ENCODE results near the gene IKZF1.

The IKZF1 gene

GRCh38 chr7:50283731-50284130 is 20.8 kb upstream of the IKZF1 start:
- Histone ChIP-seq H3K4me1 (ENCODE audit: insufficient read depth, insufficient read length) (no peaks in the 10 kb centered on the region), H3K27me3 (ENCODE audit: insufficient read depth, insufficient read length) (no peaks in the 10 kb centered on the region), H3K9ac (ENCODE audit: insufficient read length, low read depth) (no peak overlapping the region), H3K4me3 (ENCODE audit: insufficient read length, low read depth) (no peak overlapping the region), H3K36me3 (ENCODE audit: insufficient read depth, insufficient read length, low read length) (no peaks in the 10 kb centered on the region), H3K9me3 (ENCODE audit: insufficient read depth, low read length) (no peaks in the 10 kb centered on the region)
- no peak for DNase-seq (ENCODE audit: low read depth, low spot score)
- TF ChIP-seq ZNF274 (IDR thresholded peaks at IDR 0.05; ENCODE audit: low read depth, low read length) (no peak), YY1 (IDR thresholded peaks at IDR 0.05; ENCODE audit: insufficient read depth, insufficient read length) (no peak), SUZ12 (IDR thresholded peaks at IDR 0.05; ENCODE audit: extremely low read depth, insufficient read depth, insufficient read length) (no peak)

DNA sequence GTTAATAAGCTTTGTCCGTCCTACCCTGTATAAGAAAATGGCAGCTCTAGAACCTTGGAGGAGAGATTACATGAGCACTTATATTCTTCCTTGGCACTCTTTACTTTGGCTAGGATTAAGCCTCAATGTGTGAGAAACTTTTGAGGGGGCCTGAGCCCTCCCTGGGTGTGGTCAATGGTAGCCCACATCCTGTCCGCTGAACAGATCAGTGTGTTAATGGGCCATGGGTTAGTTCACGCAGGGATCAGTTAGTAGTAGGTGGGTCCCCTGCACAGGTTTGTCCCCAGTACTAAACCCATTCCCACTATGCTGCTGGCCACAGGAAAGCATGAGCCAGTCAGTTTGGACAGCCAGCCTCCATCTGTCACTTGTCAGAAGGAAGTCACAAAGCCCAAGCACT is 20.2 kb upstream of the IKZF1 start:
- H3K9ac ChIP-seq (ENCODE audit: insufficient read length, low read depth) = no peak overlapping the region

DNA sequence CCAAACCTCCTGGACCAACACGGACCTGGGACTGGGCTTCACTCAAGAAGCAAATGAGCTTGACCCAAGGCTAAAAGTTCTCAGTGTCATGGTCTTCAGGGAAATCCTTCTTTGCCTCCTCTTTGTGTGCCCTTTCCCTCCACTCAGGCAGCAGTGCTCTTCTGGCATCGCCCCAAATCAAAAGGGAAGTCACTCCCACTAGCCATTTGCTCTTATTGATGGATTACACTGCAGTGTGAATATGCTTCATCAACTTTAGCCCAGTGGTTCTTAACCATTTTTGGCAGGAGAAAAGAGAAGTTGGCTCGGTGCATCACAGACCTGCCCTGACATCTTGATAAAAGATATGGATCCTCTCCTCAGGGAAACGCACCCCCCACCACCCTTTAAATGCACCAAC is 19.2 kb upstream of the IKZF1 start:
- H3K27me3 ChIP-seq (ENCODE audit: insufficient read depth, insufficient read length) = no peaks in the 10 kb centered on the region
- no peak overlapping the region for H3K9ac ChIP-seq (ENCODE audit: insufficient read length, low read depth)
- DNase-seq (ENCODE audit: low read depth, low spot score) = no peak
- TF ChIP-seq ZNF274 (IDR thresholded peaks at IDR 0.05; ENCODE audit: low read depth, low read length) (no peak), YY1 (IDR thresholded peaks at IDR 0.05; ENCODE audit: insufficient read depth, insufficient read length) (no peak), SUZ12 (IDR thresholded peaks at IDR 0.05; ENCODE audit: extremely low read depth, insufficient read depth, insufficient read length) (no peak)
- no peaks in the 10 kb centered on the region for H3K9me3 ChIP-seq (ENCODE audit: insufficient read depth, low read length)
- no peaks in the 10 kb centered on the region for H3K4me1 ChIP-seq (ENCODE audit: insufficient read depth, insufficient read length)
- H3K36me3 ChIP-seq (ENCODE audit: insufficient read depth, insufficient read length, low read length) = no peaks in the 10 kb centered on the region
- no peak overlapping the region for H3K4me3 ChIP-seq (ENCODE audit: insufficient read length, low read depth)

More for the DNA sequence above, 20.2 kb upstream of the IKZF1 start:
- no peaks in the 10 kb centered on the region for H3K9me3 ChIP-seq (ENCODE audit: insufficient read depth, low read length)
- no peaks in the 10 kb centered on the region for H3K36me3 ChIP-seq (ENCODE audit: insufficient read depth, insufficient read length, low read length)
- TF ChIP-seq ZNF274 (IDR thresholded peaks at IDR 0.05; ENCODE audit: low read depth, low read length) (no peak), YY1 (IDR thresholded peaks at IDR 0.05; ENCODE audit: insufficient read depth, insufficient read length) (no peak), SUZ12 (IDR thresholded peaks at IDR 0.05; ENCODE audit: extremely low read depth, insufficient read depth, insufficient read length) (no peak)
- no peak overlapping the region for H3K4me3 ChIP-seq (ENCODE audit: insufficient read length, low read depth)
- no peak for DNase-seq (ENCODE audit: low read depth, low spot score)
- H3K4me1 ChIP-seq (ENCODE audit: insufficient read depth, insufficient read length) = no peaks in the 10 kb centered on the region
- no peaks in the 10 kb centered on the region for H3K27me3 ChIP-seq (ENCODE audit: insufficient read depth, insufficient read length)

GRCh38 chr7:50287129-50287528 is 17.4 kb upstream of the IKZF1 start:
- H3K9me3 ChIP-seq (ENCODE audit: insufficient read depth, low read length) = no peaks in the 10 kb centered on the region
- H3K4me3 ChIP-seq (ENCODE audit: insufficient read length, low read depth) = no peak overlapping the region
- TF ChIP-seq SUZ12 (IDR thresholded peaks at IDR 0.05; ENCODE audit: extremely low read depth, insufficient read depth, insufficient read length) (no peak), ZNF274 (IDR thresholded peaks at IDR 0.05; ENCODE audit: low read depth, low read length) (no peak), YY1 (IDR thresholded peaks at IDR 0.05; ENCODE audit: insufficient read depth, insufficient read length) (no peak)
- H3K27me3 ChIP-seq (ENCODE audit: insufficient read depth, insufficient read length) = no peaks in the 10 kb centered on the region
- no peak overlapping the region for H3K9ac ChIP-seq (ENCODE audit: insufficient read length, low read depth)
- DNase-seq (ENCODE audit: low read depth, low spot score) = no peak
- H3K36me3 ChIP-seq (ENCODE audit: insufficient read depth, insufficient read length, low read length) = no peaks in the 10 kb centered on the region
- H3K4me1 ChIP-seq (ENCODE audit: insufficient read depth, insufficient read length) = no peaks in the 10 kb centered on the region

DNA sequence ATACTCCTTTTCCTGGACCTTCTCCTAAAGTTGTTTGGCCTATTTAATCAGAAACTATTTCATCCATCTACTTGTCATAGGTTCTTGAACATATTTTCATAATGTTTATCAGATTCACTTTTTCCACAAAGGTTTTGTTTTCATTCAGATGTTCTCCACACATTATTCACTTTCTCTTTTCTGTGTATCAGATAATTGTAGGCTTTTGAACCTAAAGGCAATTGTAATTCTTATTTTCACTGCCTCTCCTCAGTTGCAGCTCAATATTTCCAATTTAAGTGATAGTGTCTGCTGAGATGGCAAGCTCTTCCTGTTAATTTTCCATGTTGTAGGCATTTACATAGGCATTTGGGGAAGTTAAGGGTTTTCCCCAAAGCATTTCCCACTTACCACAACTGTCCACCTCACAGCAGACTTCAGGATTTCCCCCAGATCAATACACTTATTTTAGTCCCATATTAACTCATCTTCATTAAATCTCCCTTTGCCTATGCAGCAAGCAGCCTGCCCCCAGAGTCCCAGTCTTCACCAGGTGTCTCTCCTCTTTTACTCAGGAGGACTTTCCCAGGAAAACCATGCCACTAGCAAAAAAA is 12.3 kb upstream of the IKZF1 start:
- Histone ChIP-seq H3K4me1 (ENCODE audit: insufficient read depth, insufficient read length) (no peaks in the 10 kb centered on the region), H3K27me3 (ENCODE audit: insufficient read depth, insufficient read length) (no peaks in the 10 kb centered on the region), H3K9ac (ENCODE audit: insufficient read length, low read depth) (no peak overlapping the region), H3K36me3 (ENCODE audit: insufficient read depth, insufficient read length, low read length) (no peaks in the 10 kb centered on the region), H3K9me3 (ENCODE audit: insufficient read depth, low read length) (no peaks in the 10 kb centered on the region), H3K4me3 (ENCODE audit: insufficient read length, low read depth) (no peak overlapping the region)
- DNase-seq (ENCODE audit: low read depth, low spot score) = no peak
- TF ChIP-seq ZNF274 (IDR thresholded peaks at IDR 0.05; ENCODE audit: low read depth, low read length) (no peak), SUZ12 (IDR thresholded peaks at IDR 0.05; ENCODE audit: extremely low read depth, insufficient read depth, insufficient read length) (no peak), YY1 (IDR thresholded peaks at IDR 0.05; ENCODE audit: insufficient read depth, insufficient read length) (no peak)

DNA sequence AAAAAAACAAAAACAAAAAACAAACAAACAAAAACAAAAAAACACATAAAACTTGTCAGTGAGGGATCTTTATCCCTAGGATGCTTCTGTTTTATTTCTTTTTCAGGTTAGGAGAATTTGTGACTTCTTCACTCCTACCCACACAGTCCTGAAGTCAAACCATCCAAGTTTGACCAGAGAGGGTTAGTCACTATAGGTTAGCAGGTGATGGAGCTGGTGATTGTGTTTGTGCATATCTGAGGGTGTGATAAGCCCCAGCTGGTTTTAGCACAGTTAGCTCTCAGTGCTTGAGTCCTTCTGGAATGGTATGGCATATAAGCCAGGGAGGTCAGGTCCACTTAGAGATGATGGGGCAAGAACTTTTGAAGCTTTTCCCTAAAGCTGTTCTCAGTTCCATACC is 11.8 kb upstream of the IKZF1 start:
- Histone ChIP-seq H3K36me3 (ENCODE audit: insufficient read depth, insufficient read length, low read length) (no peaks in the 10 kb centered on the region), H3K4me3 (ENCODE audit: insufficient read length, low read depth) (no peak overlapping the region), H3K4me1 (ENCODE audit: insufficient read depth, insufficient read length) (no peaks in the 10 kb centered on the region), H3K27me3 (ENCODE audit: insufficient read depth, insufficient read length) (no peaks in the 10 kb centered on the region), H3K9ac (ENCODE audit: insufficient read length, low read depth) (no peak overlapping the region), H3K9me3 (ENCODE audit: insufficient read depth, low read length) (no peaks in the 10 kb centered on the region)
- no peak for DNase-seq (ENCODE audit: low read depth, low spot score)
- TF ChIP-seq YY1 (IDR thresholded peaks at IDR 0.05; ENCODE audit: insufficient read depth, insufficient read length) (no peak), ZNF274 (IDR thresholded peaks at IDR 0.05; ENCODE audit: low read depth, low read length) (no peak), SUZ12 (IDR thresholded peaks at IDR 0.05; ENCODE audit: extremely low read depth, insufficient read depth, insufficient read length) (no peak)

DNA sequence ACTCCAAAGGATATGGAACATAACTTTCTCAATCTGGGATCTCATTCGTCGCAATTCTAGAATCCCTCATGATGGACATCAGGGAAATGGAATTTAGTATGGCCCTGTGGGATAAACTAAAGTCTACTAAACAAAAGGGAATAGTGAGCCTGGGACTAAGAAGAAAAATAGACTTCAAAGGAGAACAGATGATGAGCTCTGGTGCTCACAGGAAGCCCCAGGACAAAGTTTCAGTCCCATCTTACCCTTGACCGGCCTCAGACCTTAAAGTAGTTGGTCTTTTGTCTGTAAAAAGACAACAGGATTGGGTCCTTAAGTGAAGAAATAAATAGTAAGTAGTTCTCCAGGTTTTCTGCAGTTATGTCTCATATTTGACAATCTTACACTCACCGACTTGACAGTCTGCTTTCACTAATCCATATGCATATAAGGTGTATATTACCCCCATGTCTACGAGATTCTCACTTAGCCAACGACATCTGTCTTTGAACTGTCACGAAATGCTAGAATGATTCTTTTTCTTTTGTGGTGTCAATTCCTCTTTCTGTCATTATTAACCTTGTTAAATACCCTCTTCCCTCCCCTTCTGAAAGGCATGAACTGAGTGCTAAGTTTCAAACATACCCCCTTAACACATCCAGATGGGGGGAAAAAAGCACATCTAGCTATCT is 10.9 kb upstream of the IKZF1 start:
- Histone ChIP-seq H3K4me3 (ENCODE audit: insufficient read length, low read depth) (no peak overlapping the region), H3K9ac (ENCODE audit: insufficient read length, low read depth) (no peak overlapping the region), H3K36me3 (ENCODE audit: insufficient read depth, insufficient read length, low read length) (no peaks in the 10 kb centered on the region), H3K9me3 (ENCODE audit: insufficient read depth, low read length) (no peaks in the 10 kb centered on the region), H3K4me1 (ENCODE audit: insufficient read depth, insufficient read length) (no peaks in the 10 kb centered on the region), H3K27me3 (ENCODE audit: insufficient read depth, insufficient read length) (no peaks in the 10 kb centered on the region)
- TF ChIP-seq ZNF274 (IDR thresholded peaks at IDR 0.05; ENCODE audit: low read depth, low read length) (no peak), YY1 (IDR thresholded peaks at IDR 0.05; ENCODE audit: insufficient read depth, insufficient read length) (no peak), SUZ12 (IDR thresholded peaks at IDR 0.05; ENCODE audit: extremely low read depth, insufficient read depth, insufficient read length) (no peak)
- DNase-seq (ENCODE audit: low read depth, low spot score) = no peak
